A673 (cell line): ENCODE measurements around the gene RNF19B. TPM values are rescaled to one million over a fixed set of nuclear protein-coding genes. Genes with fewer than 3 reads are reported as not detected.
"Not testable (repeated sequence)": the region's sequence is repeated elsewhere in the genome, so short reads cannot be mapped to it uniquely, and the experiment has no call there.

ENCODE experiments used
- BruUV-seq: library from RNA; stranded (reverse); fragments of 400-500 nt; replicated peaks from 2 replicates; lab custom pipeline; 2021; lab: Mats Ljungman, UMichigan
- CTCF ChIA-PET: fragments of 300-600 bp; sonication (Branson Sonifier 250); formaldehyde crosslinking; loops from one replicate; lab custom pipeline; 2022; ENCODE audit warnings: antibody characterized with exemption; lab: Charles Lee
- POLR2A ChIA-PET: fragments of 300-600 bp; sonication (Branson Sonifier 250); formaldehyde crosslinking; loops from one replicate; lab custom pipeline; 2022; ENCODE audit warnings: antibody characterized with exemption; ENCODE audit not compliant: low non-redundant PET; lab: Charles Lee
- DNase-seq: peaks from one replicate; pipeline ENCODE4 v3.0.0-alpha.2; 2015; ENCODE audit warnings: low spot score
- H3K27ac ChIP-seq: fragments of 200-600 bp; sonication (generic); 2 replicates; pipeline ENCODE4 v1.5.1; 2016; ENCODE audit warnings: mixed run types, low read depth, mild to moderate bottlenecking, mixed read lengths, antibody characterized with exemption, low read length; ENCODE audit not compliant: poor library complexity, severe bottlenecking
- H3K27me3 ChIP-seq: fragments of 200-600 bp; sonication (generic); replicated peaks from 2 replicates; pipeline ENCODE4 v1.6.1; 2017; ENCODE audit warnings: mixed run types, low read depth, mild to moderate bottlenecking, mixed read lengths, antibody characterized with exemption, low read length; ENCODE audit not compliant: insufficient read depth, poor library complexity
- H3K36me3 ChIP-seq: fragments of 200-600 bp; sonication (generic); 2 replicates; pipeline ENCODE4 v1.6.1; 2016; ENCODE audit warnings: mixed run types, mild to moderate bottlenecking, mixed read lengths, antibody characterized with exemption, low read length; ENCODE audit not compliant: insufficient read depth, poor library complexity, severe bottlenecking
- H3K4me1 ChIP-seq: fragments of 200-600 bp; sonication (generic); 2 replicates; pipeline ENCODE4 v1.6.1; 2017; ENCODE audit warnings: mixed run types, mild to moderate bottlenecking, mixed read lengths, antibody characterized with exemption, low read length; ENCODE audit not compliant: insufficient read depth, poor library complexity, severe bottlenecking
- H3K4me3 ChIP-seq: fragments of 200-600 bp; sonication (generic); 2 replicates; pipeline ENCODE4 v1.5.1; 2016; ENCODE audit warnings: low read depth, mixed run types, mild to moderate bottlenecking, mixed read lengths, low read length; ENCODE audit not compliant: poor library complexity, severe bottlenecking
- H3K9me3 ChIP-seq: fragments of 200-600 bp; sonication (generic); 2 replicates; pipeline ENCODE4 v1.6.1; 2016; ENCODE audit warnings: mixed run types, low read depth, mild to moderate bottlenecking, mixed read lengths, antibody characterized with exemption, low read length; ENCODE audit not compliant: poor library complexity, severe bottlenecking
- CTCF ChIP-seq: fragments of 300-800, 200-600 bp; sonication (generic); conservative IDR thresholded peaks from 2 replicates; pipeline ENCODE4 v1.5.1; 2017; ENCODE audit warnings: low read depth, mild to moderate bottlenecking, antibody characterized with exemption, low read length, moderate library complexity, mixed read lengths
- EZH2 ChIP-seq: fragments of 200-600 bp; sonication (generic); IDR thresholded peaks from 2 replicates; pipeline ENCODE4 v1.6.1; 2017; ENCODE audit warnings: borderline replicate concordance, low read depth, mild to moderate bottlenecking, mixed read lengths, antibody characterized with exemption, low read length; ENCODE audit not compliant: poor library complexity, severe bottlenecking
- intact Hi-C: fragments of 100-400 bp; cut with micrococcal nuclease; formaldehyde crosslinking; loops from one replicate; pipeline ENCODE4 v1.10.0; 2022; ENCODE audit not compliant: unreplicated experiment
- total RNA-seq: library from RNA; stranded (reverse); gene quantifications from 2 replicates; pipeline ENCODE4 v1.2.3, GENCODE V29; 2021

RNF19B gene
- total RNA-seq, 1 experiment from 2014 or later, result 14.3 TPM

- Histone ChIP-seq H3K36me3 (no peaks in the 10 kb centered on the region), H3K4me1 (peaks cover 10% of the 10 kb centered on the region), H3K9me3 (no peaks in the 10 kb centered on the region), H3K27me3 (peaks cover 2% of the 10 kb centered on the region), H3K27ac (no peak overlapping the region), H3K4me3 (no peak overlapping the region)
- no TSS peak for BruUV-seq
- no peak for DNase-seq
- POLR2A ChIA-PET, result interaction anchor here (0.6 kb wide), 2 partner anchors 13 to 79 kb away, joined by 3 to 5 read pairs; partner anchors contain the start of gene RNF19B
- TF ChIP-seq EZH2 (no peak), CTCF (no peak)
- intact Hi-C loops, result no loop called here
- CTCF ChIA-PET, result no interaction called here
Observed at GRCh38 chr1:32977546-32978087, 13.0 kb upstream of the RNF19B start.

- CTCF ChIA-PET, BruUV-seq, H3K27me3 ChIP-seq, H3K27ac ChIP-seq, H3K4me1 ChIP-seq, DNase-seq, H3K4me3 ChIP-seq, intact Hi-C loops, H3K36me3 ChIP-seq, H3K9me3 ChIP-seq: not testable (repeated sequence)
- POLR2A ChIA-PET, result interaction anchor here (0.7 kb wide), 1 partner anchor 87 kb away, joined by 6 read pairs; no protein-coding TSS in a partner anchor
Observed at GRCh38 chr1:32975055-32975454, 10.4 kb upstream of the RNF19B start.

- CTCF ChIA-PET, POLR2A ChIA-PET, H3K9me3 ChIP-seq, H3K27me3 ChIP-seq, H3K27ac ChIP-seq, DNase-seq, H3K4me1 ChIP-seq, H3K36me3 ChIP-seq, BruUV-seq, intact Hi-C loops: not testable (repeated sequence)
- H3K4me3 ChIP-seq, result peak overlapping the region; percentile 53
Observed at GRCh38 chr1:32973458-32973857, 8.8 kb upstream of the RNF19B start.

- POLR2A ChIA-PET, result no interaction called here
- no TSS peak for BruUV-seq
Observed at GRCh38 chr1:32972814-32973428, 8.3 kb upstream of the RNF19B start.

More at GRCh38 chr1:32972814-32973428, 8.3 kb upstream of the RNF19B start:
- Histone ChIP-seq H3K4me1 (no peaks in the 10 kb centered on the region), H3K4me3 (peak overlapping the region; percentile 53), H3K27me3 (peaks cover 8% of the 10 kb centered on the region), H3K9me3 (no peaks in the 10 kb centered on the region), H3K36me3 (no peaks in the 10 kb centered on the region), H3K27ac (no peak overlapping the region)
- DNase-seq, result peak; percentile 71
- CTCF ChIA-PET, result no interaction called here
- intact Hi-C loops, result no loop called here
- TF ChIP-seq CTCF, result no peak
- no peak for TF ChIP-seq EZH2
